CD4-positive, alpha-beta memory T cell (primary cell): Measurements from ENCODE around the gene PPP4R3A. TPM values are rescaled to one million over a fixed set of nuclear protein-coding genes. Genes with fewer than 3 reads are reported as not detected.

ENCODE experiments used
- CTCF ChIA-PET: fragments of 350-600 bp; sonication (Branson Sonifier 250); formaldehyde crosslinking; loops from one replicate; lab custom pipeline; 2021; ENCODE audit warnings: inconsistent platforms; ENCODE audit not compliant: partially characterized antibody; lab: Charles Lee
- POLR2A ChIA-PET: fragments of 350-600 bp; sonication (Branson Sonifier 250); formaldehyde crosslinking; loops from one replicate; lab custom pipeline; 2021; ENCODE audit not compliant: partially characterized antibody; lab: Charles Lee
- DNase-seq, 5 donors: peaks; one replicate each; pipeline versions ENCODE4 v3.0.0 to v3.0.0-alpha.2; 2020 to 2022; ENCODE audit warnings: mixed read lengths in 1 of 5
- H3K27ac ChIP-seq: one replicate; pipeline ENCODE4 v1.7.0; 2013; ENCODE audit warnings: low read depth, low read length
- H3K27me3 ChIP-seq: 2 replicates; pipeline ENCODE4 v1.7.0; 2013; ENCODE audit warnings: mild to moderate bottlenecking, low read length, moderate library complexity; ENCODE audit not compliant: insufficient read depth
- H3K36me3 ChIP-seq: 2 replicates; pipeline ENCODE4 v1.7.0; 2013; ENCODE audit warnings: mild to moderate bottlenecking, low read length, moderate library complexity; ENCODE audit not compliant: insufficient read depth
- H3K4me1 ChIP-seq: 2 replicates; pipeline ENCODE4 v1.7.0; 2013; ENCODE audit warnings: mild to moderate bottlenecking, low read length, moderate library complexity; ENCODE audit not compliant: insufficient read depth
- H3K4me3 ChIP-seq, 2 donors: one replicate each; pipeline ENCODE4 v1.7.0; 2013; ENCODE audit warnings: low read length in 2 of 2, mild to moderate bottlenecking in 1 of 2
- H3K9me3 ChIP-seq, 2 donors: one replicate each; pipeline ENCODE4 v1.7.0; 2013; ENCODE audit warnings: low read length in 2 of 2, control low read depth in 1 of 2; ENCODE audit not compliant: control insufficient read depth in 1 of 2
- H3K27ac Mint-ChIP-seq, 7 donors: one replicate each; pipeline ENCODE4 v1.8.0; 2020 to 2021; ENCODE audit warnings: mixed read lengths in 7 of 7, mild to moderate bottlenecking in 6 of 7, inconsistent platforms in 3 of 7, moderate library complexity in 3 of 7
- H3K27me3 Mint-ChIP-seq, 2 donors: one replicate each; pipeline ENCODE4 v1.8.0; 2020 to 2021; ENCODE audit warnings: mixed read lengths in 2 of 2
- H3K36me3 Mint-ChIP-seq, 2 donors: one replicate each; pipeline ENCODE4 v1.8.0; 2020 to 2021; ENCODE audit warnings: mixed read lengths in 2 of 2, inconsistent platforms in 1 of 2, mild to moderate bottlenecking in 1 of 2
- H3K4me1 Mint-ChIP-seq, 4 donors: one replicate each; pipeline ENCODE4 v1.8.0; 2020 to 2021; ENCODE audit warnings: mixed read lengths in 4 of 4, mild to moderate bottlenecking in 1 of 4
- H3K4me3 Mint-ChIP-seq, 8 donors: one replicate each; pipeline ENCODE4 v1.8.0; 2020 to 2021; ENCODE audit warnings: mixed read lengths in 8 of 8, mild to moderate bottlenecking in 7 of 8, moderate library complexity in 6 of 8, inconsistent platforms in 3 of 8
- H3K9me3 Mint-ChIP-seq, 8 donors: one replicate each; pipeline ENCODE4 v1.8.0; 2020 to 2021; ENCODE audit warnings: mixed read lengths in 8 of 8, mild to moderate bottlenecking in 5 of 8, inconsistent platforms in 3 of 8, moderate library complexity in 1 of 8
- intact Hi-C: fragments of 100-400 bp; cut with micrococcal nuclease; formaldehyde crosslinking; loops from one replicate; pipeline ENCODE4 v1.15.1; 2023
- polyA plus RNA-seq, 2 donors: library from polyadenylated mRNA; unstranded; fragments of 300-500 nt; fragmentation: Illumina TruSeq; gene quantifications; one replicate each; pipeline ENCODE4 v1.2.3, GENCODE V29; 2021
- total RNA-seq, 2 experiments: library from RNA; stranded (reverse); gene quantifications; one replicate each; pipeline ENCODE4 v1.2.3, GENCODE V29; 2021

The PPP4R3A gene
- total and polyA plus RNA-seq, 4 experiments from 2014 or later, result 58.7 to 169 (median 146) TPM

- H3K4me3 Mint-ChIP-seq, result no peak overlapping the region
- Histone ChIP-seq H3K4me1 (no peaks in the 10 kb centered on the region), H3K27me3 (no peaks in the 10 kb centered on the region), H3K27ac (no peak overlapping the region), H3K4me3 (no peak overlapping the region), H3K9me3 (no peaks in the 10 kb centered on the region), H3K36me3 (peaks cover 79% of the 10 kb centered on the region)
- H3K27me3 Mint-ChIP-seq, result no peaks in the 10 kb centered on the region
- peaks cover 52 to 78% of the 10 kb centered on the region in 2 donors for H3K36me3 Mint-ChIP-seq
- no peaks in the 10 kb centered on the region for H3K9me3 Mint-ChIP-seq
- intact Hi-C loops, result no loop called here
- peak overlapping the region in 3 of 7 donors; percentile 1 to 82 (median 28) for H3K27ac Mint-ChIP-seq
- H3K4me1 Mint-ChIP-seq, result peaks cover 0 to 16% (median 8%) of the 10 kb centered on the region in 4 donors
- ChIA-PET POLR2A (no interaction called here), CTCF (no interaction called here)
- DNase-seq, result no peak
These were observed 43.9 kb downstream of the PPP4R3A start for GRCh38 chr14:91466192-91466591.

- H3K4me1 ChIP-seq, result no peaks in the 10 kb centered on the region
- no peaks in the 10 kb centered on the region for H3K27me3 ChIP-seq
- H3K36me3 ChIP-seq, result peaks cover 79% of the 10 kb centered on the region
- H3K9me3 Mint-ChIP-seq, result no peaks in the 10 kb centered on the region
- peaks cover 45 to 80% of the 10 kb centered on the region in 2 donors for H3K36me3 Mint-ChIP-seq
- peak overlapping the region in 5 of 7 donors; percentile 22 to 63 (median 42) for H3K27ac Mint-ChIP-seq
- no peaks in the 10 kb centered on the region for H3K9me3 ChIP-seq
- no peak for DNase-seq
- H3K27ac ChIP-seq, result no peak overlapping the region
- H3K27me3 Mint-ChIP-seq, result no peaks in the 10 kb centered on the region
- peaks cover 0 to 7% (median 5%) of the 10 kb centered on the region in 4 donors for H3K4me1 Mint-ChIP-seq
- POLR2A ChIA-PET, result no interaction called here
- no peak overlapping the region for H3K4me3 ChIP-seq
- intact Hi-C loops, result no loop called here
- CTCF ChIA-PET, result no interaction called here
- H3K4me3 Mint-ChIP-seq, result no peak overlapping the region
These were observed 45.4 kb downstream of the PPP4R3A start for GRCh38 chr14:91464615-91465205.

- H3K9me3 Mint-ChIP-seq, result no peaks in the 10 kb centered on the region
- no peak overlapping the region for H3K4me3 Mint-ChIP-seq
- H3K36me3 ChIP-seq, result peaks cover 55% of the 10 kb centered on the region
- peaks cover 10 to 16% (median 13%) of the 10 kb centered on the region in 4 donors for H3K4me1 Mint-ChIP-seq
- H3K27me3 Mint-ChIP-seq, result no peaks in the 10 kb centered on the region
- CTCF ChIA-PET, result no interaction called here
- H3K27ac Mint-ChIP-seq, result peak overlapping the region in 2 of 7 donors; percentile 35 to 62
- H3K36me3 Mint-ChIP-seq, result peaks cover 47 to 72% of the 10 kb centered on the region in 2 donors
- H3K4me1 ChIP-seq, result no peaks in the 10 kb centered on the region
- H3K27ac ChIP-seq, result no peak overlapping the region
- H3K27me3 ChIP-seq, result no peaks in the 10 kb centered on the region
- POLR2A ChIA-PET, result no interaction called here
- no peak overlapping the region for H3K4me3 ChIP-seq
- H3K9me3 ChIP-seq, result no peaks in the 10 kb centered on the region
- intact Hi-C loops, result no loop called here
- DNase-seq, result no peak
These were observed 51.5 kb downstream of the PPP4R3A start for GRCh38 chr14:91458612-91459011.

GRCh38 chr14:91456283-91456682, 53.8 kb downstream of the PPP4R3A start:
- Histone ChIP-seq H3K4me3 (no peak overlapping the region), H3K27ac (no peak overlapping the region), H3K36me3 (peaks cover 35% of the 10 kb centered on the region), H3K9me3 (no peaks in the 10 kb centered on the region), H3K27me3 (no peaks in the 10 kb centered on the region), H3K4me1 (no peaks in the 10 kb centered on the region)
- Mint-ChIP-seq H3K27ac (peak overlapping the region in 4 of 7 donors; percentile 4 to 54 (median 26)), H3K27me3 (no peaks in the 10 kb centered on the region), H3K4me1 (peaks cover 10 to 16% (median 13%) of the 10 kb centered on the region in 4 donors), H3K9me3 (no peaks in the 10 kb centered on the region), H3K36me3 (peaks cover 31 to 53% of the 10 kb centered on the region in 2 donors), H3K4me3 (no peak overlapping the region)
- CTCF ChIA-PET, result no interaction called here
- intact Hi-C loops, result no loop called here
- no peak for DNase-seq
- POLR2A ChIA-PET, result no interaction called here

GRCh38 chr14:91454580-91454979, 55.5 kb downstream of the PPP4R3A start:
- H3K4me3 ChIP-seq, result no peak overlapping the region
- peaks cover 10 to 16% (median 13%) of the 10 kb centered on the region in 4 donors for H3K4me1 Mint-ChIP-seq
- H3K36me3 Mint-ChIP-seq, result peaks cover 25 to 37% of the 10 kb centered on the region in 2 donors
- no peaks in the 10 kb centered on the region for H3K9me3 ChIP-seq
- no peaks in the 10 kb centered on the region for H3K4me1 ChIP-seq
- peak overlapping the region in 5 of 7 donors; percentile 28 to 85 (median 53) for H3K27ac Mint-ChIP-seq
- H3K27ac ChIP-seq, result no peak overlapping the region
- H3K4me3 Mint-ChIP-seq, result peak overlapping the region in 1 of 8 donors; percentile 50
- H3K36me3 ChIP-seq, result peaks cover 22% of the 10 kb centered on the region
- ChIA-PET POLR2A (no interaction called here), CTCF (no interaction called here)
- H3K27me3 Mint-ChIP-seq, result no peaks in the 10 kb centered on the region
- H3K9me3 Mint-ChIP-seq, result no peaks in the 10 kb centered on the region
- intact Hi-C loops, result no loop called here
- no peaks in the 10 kb centered on the region for H3K27me3 ChIP-seq
- DNase-seq, result no peak

- Mint-ChIP-seq H3K36me3 (peaks cover 25 to 36% of the 10 kb centered on the region in 2 donors), H3K4me1 (peaks cover 10 to 16% (median 13%) of the 10 kb centered on the region in 4 donors), H3K27me3 (no peaks in the 10 kb centered on the region), H3K27ac (peak overlapping the region in 6 of 7 donors; percentile 0 to 85 (median 48)), H3K9me3 (no peaks in the 10 kb centered on the region), H3K4me3 (no peak overlapping the region)
- intact Hi-C loops, result no loop called here
- Histone ChIP-seq H3K4me1 (no peaks in the 10 kb centered on the region), H3K27ac (no peak overlapping the region), H3K9me3 (no peaks in the 10 kb centered on the region), H3K27me3 (no peaks in the 10 kb centered on the region), H3K4me3 (no peak overlapping the region), H3K36me3 (peaks cover 22% of the 10 kb centered on the region)
- ChIA-PET CTCF (no interaction called here), POLR2A (interaction anchor here (0.8 kb wide), 1 partner anchor 131 kb away, joined by 3 read pairs; no protein-coding TSS in a partner anchor)
- DNase-seq, result no peak
These were observed 56.0 kb downstream of the PPP4R3A start for GRCh38 chr14:91454155-91454554.

- H3K27me3 ChIP-seq, result no peaks in the 10 kb centered on the region
- Mint-ChIP-seq H3K27me3 (no peaks in the 10 kb centered on the region), H3K4me3 (no peak overlapping the region), H3K9me3 (no peaks in the 10 kb centered on the region), H3K36me3 (peaks cover 24 to 33% of the 10 kb centered on the region in 2 donors), H3K27ac (peak overlapping the region in 4 of 7 donors; percentile 0 to 85 (median 43)), H3K4me1 (peaks cover 10 to 16% (median 13%) of the 10 kb centered on the region in 4 donors)
- no peak overlapping the region for H3K4me3 ChIP-seq
- intact Hi-C loops, result no loop called here
- POLR2A ChIA-PET, result interaction anchor here (0.8 kb wide), 1 partner anchor 130 kb away, joined by 3 read pairs; no protein-coding TSS in a partner anchor
- H3K4me1 ChIP-seq, result no peaks in the 10 kb centered on the region
- DNase-seq, result no peak
- no peak overlapping the region for H3K27ac ChIP-seq
- H3K36me3 ChIP-seq, result peaks cover 21% of the 10 kb centered on the region
- no peaks in the 10 kb centered on the region for H3K9me3 ChIP-seq
- CTCF ChIA-PET, result no interaction called here
These were observed 56.4 kb downstream of the PPP4R3A start for GRCh38 chr14:91453744-91454143.
